GM12892 (cell line): Measurements from ENCODE around the gene ELN.

Experiments
- POLR2A ChIP-seq: IDR thresholded peaks from 2 replicates; pipeline ENCODE4 v1.6.1; 2011; ENCODE audit warnings: low read depth, low read length, control low read depth
- POLR2AphosphoS5 ChIP-seq: IDR thresholded peaks from 2 replicates; pipeline ENCODE4 v1.6.1; 2011; ENCODE audit warnings: low read depth, low read length, control low read depth
- TAF1 ChIP-seq: IDR thresholded peaks from 2 replicates; pipeline ENCODE4 v1.6.1; 2011; ENCODE audit warnings: low read depth, mild to moderate bottlenecking, control low read depth, low read length, borderline replicate concordance

GRCh38 chr7:74071121-74071520 is 43.1 kb downstream of the ELN start:
- TF ChIP-seq POLR2AphosphoS5 (no peak), TAF1 (no peak), POLR2A (no peak)
